GM18517 (cell line): ENCODE results near the gene LGR4.
"Not testable (repeated sequence)": the region's sequence is repeated elsewhere in the genome, so short reads cannot be mapped to it uniquely, and the experiment has no call there.

Source experiments
- ATAC-seq: cut with Tn5 transposase; IDR thresholded peaks from one replicate; pipeline ENCODE4 v1.9.1; 2021; ENCODE audit warnings: mild to moderate bottlenecking, moderate library complexity; ENCODE audit not compliant: unreplicated experiment

LGR4 gene

DNA sequence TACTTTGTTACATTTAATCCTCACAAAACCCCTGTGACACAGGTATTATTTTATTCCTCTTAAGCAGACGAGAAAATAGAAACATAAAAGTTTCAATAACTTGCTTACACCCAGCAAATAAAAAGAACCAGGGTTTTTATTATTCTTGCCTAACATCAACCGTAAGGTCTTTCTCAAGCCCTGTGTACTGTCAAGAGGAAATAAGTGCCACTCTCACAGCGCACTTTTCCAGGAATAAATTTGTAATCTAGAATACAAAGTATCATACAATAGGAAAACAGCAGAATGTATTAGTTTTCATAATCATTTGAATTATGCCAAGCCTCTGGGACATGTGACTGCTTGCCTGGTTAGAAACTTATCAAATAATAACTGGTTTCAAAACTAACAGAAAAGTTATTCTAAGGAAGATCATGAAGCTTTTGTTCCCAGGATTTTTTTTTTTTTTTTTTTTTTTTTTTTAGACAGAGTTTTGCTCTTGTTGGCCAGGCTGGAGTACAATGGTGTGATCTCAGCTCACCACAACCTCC is 117.0 kb downstream of the LGR4 start:
- no peak for ATAC-seq

DNA sequence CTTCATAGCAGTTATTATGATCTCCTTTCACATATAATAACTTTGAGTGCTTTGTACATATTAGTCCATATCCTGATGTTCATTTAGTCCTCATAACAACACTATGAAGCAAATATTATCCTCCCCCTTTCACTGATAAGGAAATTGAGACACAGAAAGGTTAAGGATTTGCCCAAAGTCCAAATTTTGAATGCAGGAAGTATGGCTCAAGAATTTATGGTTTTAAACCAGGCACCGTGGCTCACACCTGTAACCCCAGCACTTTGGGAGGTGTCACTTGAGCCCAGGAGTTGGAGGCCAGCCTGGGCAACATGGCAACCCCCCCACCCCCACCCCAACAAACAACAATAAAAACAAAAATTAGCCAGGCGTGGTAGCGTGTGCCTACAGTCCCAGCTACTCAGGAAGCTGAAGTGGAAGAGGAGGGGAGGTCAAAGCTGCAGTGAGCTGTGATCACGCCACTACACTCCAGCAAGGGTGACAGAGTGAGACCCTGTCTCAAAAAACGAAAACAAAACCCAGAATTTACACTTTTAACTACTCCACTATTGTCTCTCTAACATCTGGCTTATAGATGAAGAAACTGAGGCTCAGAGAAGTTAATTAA is 118.1 kb downstream of the LGR4 start:
- no peak for ATAC-seq

DNA sequence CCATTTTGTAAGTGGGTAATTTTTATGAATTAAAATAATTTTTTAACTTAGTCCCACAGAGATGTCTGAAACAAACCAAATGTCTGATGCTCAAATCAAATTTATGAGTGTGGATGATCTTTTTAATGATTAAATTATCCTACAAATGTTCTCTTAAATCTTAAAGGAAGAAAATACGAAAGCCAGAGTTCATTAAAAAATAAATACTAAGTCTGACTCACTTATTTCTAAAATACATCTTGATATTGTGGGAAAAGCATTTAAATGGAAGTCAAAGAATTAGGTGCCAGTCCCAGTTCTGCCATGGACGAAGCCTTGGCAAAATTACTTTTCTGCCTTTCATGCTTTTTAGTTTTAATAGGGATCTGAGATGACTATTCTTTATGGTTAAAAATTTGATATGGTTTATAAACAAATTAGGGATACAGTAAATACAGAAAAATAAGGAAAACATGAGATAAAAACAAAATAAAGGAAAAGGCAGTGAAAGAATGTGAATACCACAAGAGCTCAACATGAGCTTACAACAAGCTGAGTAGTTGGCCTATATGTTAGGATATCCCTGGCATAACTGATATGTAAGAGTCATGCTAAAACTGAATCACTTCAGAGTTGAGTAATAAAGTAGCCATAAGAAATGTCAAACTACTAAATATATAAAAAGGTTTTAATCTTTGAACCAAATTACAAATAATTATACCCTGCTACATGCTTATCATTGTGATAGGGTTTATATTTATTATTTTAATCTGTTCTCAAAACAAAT is 118.8 kb downstream of the LGR4 start:
- no peak for ATAC-seq

DNA sequence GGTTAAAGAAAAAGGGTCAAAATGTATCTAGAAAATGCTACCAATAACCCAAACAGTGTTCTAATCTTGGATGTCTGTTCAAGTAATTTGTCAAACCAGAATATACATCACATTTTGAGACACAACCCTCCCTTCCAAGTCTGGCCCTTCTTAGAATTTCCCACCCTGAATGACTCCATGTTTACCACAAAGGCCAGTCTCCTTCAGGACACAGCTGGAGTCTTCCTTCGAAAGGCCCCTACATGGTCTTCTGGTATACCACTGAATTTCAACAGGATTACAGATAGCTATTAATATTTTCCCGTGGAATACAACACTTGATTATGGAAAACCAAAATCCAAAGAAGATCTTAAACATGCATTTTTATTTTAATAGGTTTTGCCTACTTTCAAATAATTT is 119.8 kb downstream of the LGR4 start:
- ATAC-seq, result no peak

DNA sequence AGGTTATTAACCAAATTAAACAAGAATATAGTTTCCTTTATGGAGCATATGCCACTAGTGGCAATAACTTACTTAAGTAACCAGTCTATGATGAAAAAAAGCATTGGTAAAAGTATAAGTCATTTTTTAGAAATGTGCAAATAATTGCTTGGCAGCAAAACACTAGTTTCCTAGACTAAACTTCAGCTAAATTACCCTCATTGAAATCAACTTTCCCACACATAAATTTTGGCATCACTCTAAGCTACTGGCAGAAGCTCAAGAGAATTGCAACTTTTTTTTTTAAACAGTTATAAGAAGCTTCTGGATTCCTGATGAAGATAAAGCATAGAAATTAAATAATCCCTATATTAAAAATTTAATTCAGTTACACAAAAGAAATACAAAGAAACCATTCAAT is 122.1 kb downstream of the LGR4 start:
- no peak for ATAC-seq

DNA sequence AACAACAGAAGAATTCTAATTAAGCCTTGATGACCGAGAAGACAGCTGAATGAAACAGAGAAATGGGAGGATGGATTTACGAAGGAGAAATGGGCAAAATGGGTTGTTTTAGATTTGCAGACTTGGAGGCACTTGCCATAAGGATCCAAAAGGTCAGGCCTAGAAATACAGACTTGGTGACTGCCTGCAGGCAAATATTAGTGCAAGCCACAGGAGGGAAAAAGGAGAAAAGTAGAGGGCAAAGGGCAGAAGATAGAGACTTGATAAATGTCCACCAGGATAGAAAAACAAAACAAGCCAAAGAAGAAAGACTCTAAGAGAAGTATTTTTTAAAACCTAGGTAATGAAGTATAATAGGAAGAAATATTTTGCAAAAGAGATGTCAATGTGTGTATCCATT is 122.7 kb downstream of the LGR4 start:
- ATAC-seq, result no peak

DNA sequence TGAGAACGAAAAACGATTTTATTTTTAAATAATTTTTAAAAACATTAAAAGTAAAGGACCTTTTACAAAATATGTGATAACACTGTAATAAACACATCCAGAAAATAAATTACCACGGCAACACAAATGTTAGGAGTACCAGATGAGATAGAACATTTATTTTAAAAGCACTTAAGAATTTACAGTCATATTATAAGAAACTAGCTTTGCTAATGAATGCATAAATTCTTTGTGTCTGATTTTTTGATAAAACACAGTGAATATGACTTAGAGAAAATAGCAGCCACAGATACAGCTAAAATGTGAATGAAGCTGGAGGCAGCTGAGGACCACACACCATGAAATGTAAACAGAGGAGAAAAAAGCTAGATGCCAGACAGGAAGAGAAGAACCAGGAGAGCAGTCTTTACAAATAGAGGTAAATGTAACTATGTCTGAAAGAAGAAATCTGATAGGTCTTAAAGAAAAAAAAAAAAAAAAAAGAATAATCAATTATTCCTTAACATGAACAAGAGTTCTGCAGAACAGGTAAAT is 124.2 kb downstream of the LGR4 start:
- no peak for ATAC-seq

DNA sequence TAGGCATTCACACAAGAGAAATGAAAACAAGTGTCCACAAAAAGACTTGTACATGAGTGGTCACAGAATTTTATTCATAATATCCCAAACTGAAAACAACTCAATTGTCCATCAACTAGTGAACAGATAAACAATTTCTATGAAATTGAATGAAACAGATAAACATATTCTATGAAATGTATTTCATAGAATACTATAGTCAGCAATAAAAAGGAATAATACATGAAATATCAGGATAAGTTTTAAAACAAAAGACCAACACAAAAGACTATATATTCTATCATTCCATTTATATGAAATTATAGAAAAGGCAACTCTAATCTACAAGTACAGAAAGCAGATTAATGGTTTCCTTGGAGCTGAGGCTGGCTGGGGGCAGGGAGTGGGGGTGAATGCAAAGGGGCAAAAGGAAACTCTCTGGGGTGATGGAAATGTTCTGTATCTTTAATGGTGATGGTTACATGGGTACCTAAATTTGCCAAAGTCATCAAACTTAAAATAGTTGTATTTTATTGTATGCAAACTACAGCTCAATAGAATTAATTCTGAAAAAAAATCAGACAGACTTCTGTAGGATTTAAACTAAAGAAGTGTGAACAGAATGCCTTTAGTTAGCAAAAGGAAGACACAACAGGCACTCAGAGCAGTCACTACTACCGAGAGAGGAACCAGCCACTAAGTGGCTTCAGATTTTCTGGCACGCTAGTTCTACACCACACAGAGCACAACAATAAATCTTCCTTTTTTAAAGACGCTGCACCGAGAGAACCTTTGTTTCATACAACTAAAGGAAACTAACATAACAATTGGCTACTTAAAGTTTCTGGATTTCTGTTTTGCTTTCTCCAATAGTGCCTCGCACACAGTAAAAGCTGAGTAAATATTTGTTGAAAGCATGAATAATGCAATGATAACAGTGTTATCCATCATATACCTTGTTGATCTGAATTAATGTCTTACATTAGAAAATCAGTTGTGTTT is 124.9 kb downstream of the LGR4 start:
- no peak for ATAC-seq

DNA sequence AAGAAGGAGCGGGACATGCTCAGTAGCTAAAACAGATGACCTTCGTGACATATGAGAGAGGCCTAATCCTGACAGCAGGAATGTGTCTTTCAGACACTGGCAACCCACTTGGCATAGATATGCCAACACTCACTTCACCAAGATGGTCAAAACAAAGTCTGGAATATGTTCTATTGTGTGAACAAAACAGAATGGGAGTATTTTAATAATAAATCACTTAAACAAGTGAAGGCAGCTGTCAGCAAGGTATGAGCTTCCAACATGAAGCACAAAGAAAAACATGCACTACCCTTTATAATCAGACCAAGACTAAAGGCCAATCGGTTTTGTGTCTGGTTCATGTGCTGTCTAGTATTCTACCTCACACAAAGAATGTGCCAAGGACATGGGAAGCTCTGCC is 132.6 kb downstream of the LGR4 start:
- ATAC-seq, result no peak

DNA sequence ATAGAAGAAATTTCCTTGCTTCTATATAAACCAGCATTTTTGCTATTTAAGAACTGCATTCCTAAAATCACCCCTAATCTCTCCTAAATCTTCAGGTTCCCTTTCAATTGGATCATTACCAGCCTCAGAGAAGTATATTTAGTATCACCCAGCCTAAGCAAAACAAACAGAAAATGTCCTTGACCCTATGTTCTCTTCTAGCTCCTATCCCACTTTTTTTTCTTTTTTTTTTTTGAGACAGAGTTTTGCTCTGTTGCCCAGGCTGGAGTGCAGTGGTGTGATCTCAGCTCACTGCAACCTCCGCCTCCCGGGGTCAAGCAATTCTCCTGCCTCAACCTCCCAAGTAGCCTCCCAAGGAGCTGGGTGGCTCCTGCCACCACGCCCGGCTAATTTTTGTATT is 137.8 kb downstream of the LGR4 start:
- not testable (repeated sequence) for ATAC-seq

DNA sequence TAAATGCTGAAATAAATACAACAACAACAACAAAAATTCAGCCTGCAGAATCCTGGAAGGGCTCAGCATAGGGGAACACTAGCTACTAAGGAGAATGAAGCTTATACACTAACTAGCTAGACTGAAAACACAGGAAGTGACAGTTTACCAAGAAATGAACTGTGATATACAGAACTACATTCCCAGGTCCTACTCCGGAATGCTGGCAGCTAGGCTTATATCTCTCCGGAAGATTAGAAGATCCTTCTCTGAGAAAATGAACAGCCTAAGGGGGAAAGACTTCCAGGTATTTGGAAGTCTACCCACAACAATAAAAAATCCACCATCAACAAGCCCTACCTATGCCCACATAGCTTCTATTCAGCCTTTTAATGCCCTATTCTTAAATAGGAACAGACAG is 140.6 kb downstream of the LGR4 start:
- ATAC-seq, result no peak

DNA sequence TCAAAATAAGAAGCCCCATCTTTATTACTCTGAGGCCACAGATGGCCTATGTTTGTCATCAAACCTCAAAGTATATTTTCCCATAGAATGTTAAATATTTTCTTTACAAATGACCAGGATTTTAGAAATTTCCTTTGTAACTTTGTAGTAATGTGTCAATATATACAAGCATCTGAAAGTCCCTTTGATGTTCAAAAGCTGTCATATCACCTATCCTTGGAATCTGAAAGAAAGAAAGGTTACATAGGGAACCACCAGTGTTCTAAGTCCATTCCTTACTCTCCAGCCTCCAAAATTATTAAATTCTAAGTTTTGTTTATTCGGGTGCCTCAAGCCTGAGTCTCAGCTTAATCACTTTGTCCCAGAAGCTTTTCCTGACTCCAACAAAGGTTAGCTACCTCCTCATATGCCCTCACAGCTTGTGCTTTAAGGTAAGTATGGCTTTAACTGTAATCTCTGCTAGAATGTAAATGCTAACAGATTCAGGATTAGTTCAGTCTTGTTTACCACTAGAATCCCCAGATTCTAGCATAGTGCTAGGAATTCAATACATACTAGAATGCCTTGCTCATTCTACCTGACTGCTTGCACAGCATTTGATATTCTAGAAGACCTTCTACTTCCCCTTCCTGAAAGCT is 141.8 kb downstream of the LGR4 start:
- ATAC-seq, result no peak

DNA sequence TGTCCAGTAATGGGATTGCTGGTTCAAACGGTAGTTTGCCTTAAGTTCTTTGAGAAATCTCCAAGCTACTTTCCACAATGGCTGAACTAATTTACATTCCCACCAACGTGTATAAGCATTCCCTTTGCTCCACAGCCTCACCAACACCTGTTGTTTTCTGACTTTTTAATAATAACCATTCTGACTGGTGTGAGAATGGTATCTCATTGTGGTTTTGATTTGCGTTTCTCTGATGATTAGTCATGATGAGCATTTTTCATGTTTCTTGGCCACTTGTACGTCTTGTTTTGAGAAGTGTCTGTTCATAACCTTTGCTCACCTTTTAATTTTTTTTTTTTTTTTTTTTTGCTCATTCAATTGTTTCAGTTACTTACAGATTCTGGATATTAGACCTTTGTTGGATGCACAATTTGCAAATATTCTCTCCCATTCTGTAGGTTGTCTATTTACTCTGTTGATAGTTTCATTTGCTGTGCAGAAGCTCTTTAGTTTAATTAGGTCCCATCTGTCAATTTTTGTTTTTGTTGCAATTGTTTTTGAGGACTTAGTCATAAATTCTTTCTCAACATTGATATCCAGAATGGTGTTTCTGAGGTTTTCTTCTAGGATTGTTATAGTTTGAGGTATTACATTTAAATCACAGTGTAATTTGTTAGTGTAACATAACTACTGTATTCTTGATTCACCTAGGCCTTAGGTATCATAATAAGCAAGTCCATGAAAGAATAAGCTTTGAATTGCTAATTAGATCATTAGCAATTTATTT is 142.5 kb downstream of the LGR4 start:
- ATAC-seq, result no peak

DNA sequence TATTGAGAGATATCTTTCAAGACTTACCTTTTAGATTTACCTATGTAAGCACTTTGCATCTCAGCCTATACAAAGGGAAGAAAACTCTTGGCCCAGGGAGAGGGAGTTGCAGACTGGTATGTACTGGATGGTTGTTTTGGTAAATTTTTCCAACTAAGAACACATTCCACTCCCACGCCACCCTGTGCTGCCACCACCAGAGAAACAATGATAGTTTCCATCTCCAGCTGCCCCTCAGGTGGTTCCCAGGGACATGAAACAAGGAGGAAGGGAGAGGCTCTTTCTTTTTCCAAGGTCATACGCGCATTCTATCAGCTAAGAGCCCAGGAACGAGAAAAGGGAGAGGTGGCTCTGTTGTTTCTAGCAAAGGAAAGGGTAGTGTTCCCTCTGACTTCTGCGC is 144.0 kb downstream of the LGR4 start:
- no peak for ATAC-seq

DNA sequence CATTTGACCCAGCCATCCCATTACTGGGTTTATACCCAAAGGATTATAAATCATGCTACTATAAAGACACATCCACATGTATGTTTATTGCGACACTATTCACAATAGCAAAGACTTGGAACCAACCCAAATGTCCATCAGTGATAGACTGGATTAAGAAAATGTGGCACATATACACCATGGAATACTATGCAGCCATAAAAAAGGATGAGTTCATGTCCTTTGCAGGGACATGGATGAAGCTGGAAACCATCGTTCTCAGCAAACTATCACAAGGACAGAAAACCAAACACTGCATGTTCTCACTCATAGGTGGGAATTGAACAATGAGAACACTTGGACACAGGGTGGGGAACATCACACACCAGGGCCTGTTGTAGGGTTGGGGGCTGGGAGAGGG is 145.5 kb downstream of the LGR4 start:
- not testable (repeated sequence) for ATAC-seq

DNA sequence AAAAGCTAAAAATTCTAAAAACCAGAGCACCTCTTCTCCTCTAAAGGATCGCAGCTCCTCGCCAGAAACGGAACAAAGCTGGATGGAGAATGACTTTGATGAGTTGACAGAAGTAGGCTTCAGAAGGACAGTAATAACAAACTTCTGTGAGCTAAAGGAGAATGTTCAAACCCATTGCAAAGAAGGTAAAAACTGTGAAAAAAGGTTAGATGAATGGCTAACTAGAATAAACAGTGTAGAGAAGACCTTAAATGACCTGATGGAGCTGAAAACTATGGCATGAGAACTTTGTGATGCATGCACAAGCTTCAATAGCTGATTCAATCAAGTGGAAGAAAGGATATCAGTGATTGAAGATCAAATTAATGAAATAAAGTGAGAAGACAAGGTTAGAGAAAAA is 150.4 kb downstream of the LGR4 start:
- ATAC-seq, result not testable (repeated sequence)

DNA sequence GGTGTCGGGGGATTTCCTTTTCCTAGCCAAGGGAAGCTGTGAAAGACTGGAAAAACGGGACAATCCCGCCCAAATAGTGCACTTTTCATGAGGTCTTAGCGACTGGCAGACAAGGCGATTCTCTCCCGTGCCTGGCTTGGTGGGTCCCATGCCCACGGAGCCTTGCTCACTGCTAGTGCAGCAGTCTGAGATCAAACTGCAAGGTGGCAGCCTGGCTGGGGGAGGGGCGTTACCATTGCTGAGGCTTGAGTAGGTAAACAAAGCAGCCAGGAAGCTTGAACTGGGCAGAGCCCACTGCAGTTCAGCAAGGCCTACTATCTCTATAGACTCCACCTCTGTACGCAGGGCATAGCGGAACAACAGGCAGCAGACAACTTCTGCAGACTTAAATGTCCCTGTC is 151.2 kb downstream of the LGR4 start:
- ATAC-seq, result not testable (repeated sequence)

DNA sequence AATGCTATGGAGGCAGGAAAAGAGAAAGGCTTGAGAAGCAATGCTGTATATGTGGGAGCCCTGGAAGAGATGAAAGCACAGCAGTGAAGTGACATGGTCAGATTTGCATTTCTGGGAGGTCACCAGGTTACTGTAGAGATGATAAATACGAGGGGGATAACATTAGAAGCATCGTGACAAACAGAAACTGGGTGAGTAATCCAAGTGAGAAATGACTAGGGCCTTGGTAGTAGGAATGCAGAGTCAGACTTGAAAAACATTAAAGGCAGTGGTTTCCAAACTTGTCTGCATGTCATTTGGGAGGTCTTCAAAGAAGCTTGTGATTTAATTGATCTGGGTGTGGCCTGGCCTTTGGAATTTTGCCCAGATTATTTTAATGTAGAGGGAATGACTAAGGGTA is 153.5 kb downstream of the LGR4 start:
- peak; percentile 99 for ATAC-seq

DNA sequence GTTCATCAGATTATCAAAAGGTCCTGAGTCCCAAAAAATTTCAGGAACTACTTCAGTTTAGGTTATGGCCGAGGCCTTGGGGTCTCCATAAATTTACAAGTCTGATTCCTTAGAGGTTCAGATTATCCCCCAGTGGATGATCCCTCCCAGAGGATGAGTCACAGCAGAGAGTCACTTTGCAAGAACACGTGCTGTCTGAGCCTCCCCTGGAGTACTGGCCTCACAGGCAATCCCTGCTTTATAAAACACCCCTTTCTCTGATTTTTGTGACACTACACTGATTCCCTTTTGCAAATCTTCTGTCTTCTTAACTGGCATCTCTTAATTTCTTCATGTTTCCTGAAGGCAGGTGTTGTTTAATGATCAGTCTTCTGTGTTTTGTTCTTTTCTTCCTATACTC is 154.8 kb downstream of the LGR4 start:
- no peak for ATAC-seq
